ENCODE results near the gene EBLN1. TPM values are rescaled to one million over a fixed set of nuclear protein-coding genes. Genes with fewer than 3 reads are reported as not detected.

EBLN1 gene
- total RNA-seq = not detected
- polyA plus RNA-seq (2013, experiment 1 of 2) = not detected
- polyA plus RNA-seq (2013, experiment 2 of 2) = not detected
- long read RNA-seq, experiment 1 = 0 reads
- long read RNA-seq, experiment 2 = 0 reads
- long read RNA-seq, experiment 3 = 0 reads
- long read RNA-seq, experiment 4 = 0 reads

- H3K4me1 Mint-ChIP-seq = peaks cover 18% of the 10 kb centered on the region
- peaks cover 33% of the 10 kb centered on the region for H3K27me3 Mint-ChIP-seq (ENCODE audit: insufficient read depth)
- no peak within 1 kb of the TSS for H3K4me3 Mint-ChIP-seq
- Histone ChIP-seq H3K4me3 (ENCODE audit: low read length) (no peak within 1 kb of the TSS), H3K27ac (ENCODE audit: low read depth, low read length) (no peak within 1 kb of the TSS), H3K9ac (ENCODE audit: extremely low read depth, low read length, poor library complexity, severe bottlenecking) (no peak within 1 kb of the TSS), H3K27me3 (ENCODE audit: control insufficient read depth, insufficient read depth, low read length, poor library complexity, severe bottlenecking) (peaks cover 11% of the 10 kb centered on the region), H3K4me1 (ENCODE audit: control insufficient read depth, insufficient read depth, low read length) (peaks cover 8% of the 10 kb centered on the region), H3K36me3 (ENCODE audit: control insufficient read depth, insufficient read depth, low read length) (no peaks in the 10 kb centered on the region), H3K9me3 (ENCODE audit: control insufficient read depth, low read length) (no peaks in the 10 kb centered on the region)
- 84 to 93% methylated on average over 4 to 6 of the region's 7 CpGs for WGBS, 2 experiments (ENCODE audit: insufficient coverage in 1 of 2, insufficient read length in 1 of 2)
- no peak for TF ChIP-seq CTCF (conservative IDR thresholded peaks at IDR 0.05)
- no peak within 1 kb of the TSS for H3K27ac Mint-ChIP-seq
- DNase-seq = no peak
- no peaks in the 10 kb centered on the region for H3K36me3 Mint-ChIP-seq (ENCODE audit: low read depth)
- H3K9me3 Mint-ChIP-seq = no peaks in the 10 kb centered on the region
Measured at GRCh38 chr10:22217842-22218241, at the start of gene EBLN1. EBLN1 (minus strand) TSS chr10:22218015; CDS start chr10:22209983, 8,032 bp downstream.

- peaks cover 17% of the 10 kb centered on the region for H3K27me3 Mint-ChIP-seq (ENCODE audit: insufficient read depth)
- H3K4me1 Mint-ChIP-seq = no peaks in the 10 kb centered on the region
- no peaks in the 10 kb centered on the region for H3K9me3 Mint-ChIP-seq
- 85 to 100% methylated on average over 1 to 4 of the region's 4 CpGs for whole genome bisulfite sequencing, 2 experiments (ENCODE audit: insufficient coverage in 1 of 2, insufficient read length in 1 of 2)
- no peak overlapping the region for H3K4me3 ChIP-seq (ENCODE audit: low read length)
- TF ChIP-seq CTCF (conservative IDR thresholded peaks at IDR 0.05) = no peak
- no peaks in the 10 kb centered on the region for H3K36me3 Mint-ChIP-seq (ENCODE audit: low read depth)
- H3K9ac ChIP-seq (ENCODE audit: extremely low read depth, low read length, poor library complexity, severe bottlenecking) = no peak overlapping the region
- no peaks in the 10 kb centered on the region for H3K27me3 ChIP-seq (ENCODE audit: control insufficient read depth, insufficient read depth, low read length, poor library complexity, severe bottlenecking)
- H3K36me3 ChIP-seq (ENCODE audit: control insufficient read depth, insufficient read depth, low read length) = no peaks in the 10 kb centered on the region
- no peaks in the 10 kb centered on the region for H3K9me3 ChIP-seq (ENCODE audit: control insufficient read depth, low read length)
- H3K27ac Mint-ChIP-seq = no peak overlapping the region
- no peak overlapping the region for H3K4me3 Mint-ChIP-seq
- H3K4me1 ChIP-seq (ENCODE audit: control insufficient read depth, insufficient read depth, low read length) = no peaks in the 10 kb centered on the region
- no peak overlapping the region for H3K27ac ChIP-seq (ENCODE audit: low read depth, low read length)
- DNase-seq = no peak
Measured at GRCh38 chr10:22265839-22266537, 48.2 kb upstream of the EBLN1 start.

- no peak for TF ChIP-seq CTCF (conservative IDR thresholded peaks at IDR 0.05)
- H3K4me3 Mint-ChIP-seq = no peak overlapping the region
Measured at GRCh38 chr10:22263106-22263505, 45.3 kb upstream of the EBLN1 start.

More at GRCh38 chr10:22263106-22263505, 45.3 kb upstream of the EBLN1 start:
- H3K4me1 ChIP-seq (ENCODE audit: control insufficient read depth, insufficient read depth, low read length) = no peaks in the 10 kb centered on the region
- peaks cover 36% of the 10 kb centered on the region for H3K27me3 Mint-ChIP-seq (ENCODE audit: insufficient read depth)
- no peaks in the 10 kb centered on the region for H3K9me3 Mint-ChIP-seq
- H3K27me3 ChIP-seq (ENCODE audit: control insufficient read depth, insufficient read depth, low read length, poor library complexity, severe bottlenecking) = peaks cover 8% of the 10 kb centered on the region
- H3K4me3 ChIP-seq (ENCODE audit: low read length) = no peak overlapping the region
- no peaks in the 10 kb centered on the region for H3K36me3 Mint-ChIP-seq (ENCODE audit: low read depth)
- no peak for DNase-seq
- 85 to 88% methylated on average over 2 of the region's 2 CpGs for WGBS, 2 experiments (ENCODE audit: insufficient coverage in 1 of 2, insufficient read length in 1 of 2)
- H3K9me3 ChIP-seq (ENCODE audit: control insufficient read depth, low read length) = no peaks in the 10 kb centered on the region
- H3K27ac Mint-ChIP-seq = no peak overlapping the region
- H3K36me3 ChIP-seq (ENCODE audit: control insufficient read depth, insufficient read depth, low read length) = no peaks in the 10 kb centered on the region
- no peak overlapping the region for H3K9ac ChIP-seq (ENCODE audit: extremely low read depth, low read length, poor library complexity, severe bottlenecking)
- H3K4me1 Mint-ChIP-seq = no peaks in the 10 kb centered on the region
- H3K27ac ChIP-seq (ENCODE audit: low read depth, low read length) = no peak overlapping the region
